ENCODE measurements around the gene KCNH2. TPM values are rescaled to one million over a fixed set of nuclear protein-coding genes. Genes with fewer than 3 reads are reported as not detected.

The KCNH2 gene
- total and polyA plus RNA-seq, 2 experiments from 2014 or later = 2.6 to 14.7 TPM

DNA sequence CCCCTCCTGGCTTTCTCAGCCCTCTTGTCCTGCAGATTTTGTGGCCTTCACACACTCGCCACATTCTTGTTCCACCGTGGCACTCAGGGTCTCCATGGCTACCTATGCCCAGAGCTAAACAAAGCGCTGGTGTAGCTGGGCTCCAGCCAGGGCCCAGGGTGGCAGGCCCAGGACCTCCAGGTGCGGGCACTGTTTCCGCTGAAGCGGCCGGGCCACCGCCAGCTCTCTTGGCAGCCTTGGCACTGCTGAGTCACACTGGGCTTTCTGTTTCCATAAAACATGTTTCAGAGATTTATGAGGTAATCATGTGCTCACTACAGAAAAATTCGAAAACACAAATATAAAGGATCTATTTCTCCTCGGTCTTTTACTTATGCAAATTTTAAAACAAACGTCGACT lies 74.5 kb downstream of the KCNH2 start:
- H3K36me3 Mint-ChIP-seq (ENCODE audit: low read depth) = no peaks in the 10 kb centered on the region; the same call in 2 of the 3 replicates
- no peak overlapping the region for H2AFZ ChIP-seq

More for the DNA sequence above, 74.5 kb downstream of the KCNH2 start:
- Mint-ChIP-seq H3K9me3 (no peaks in the 10 kb centered on the region; the same call in 2 of the 3 replicates), H3K4me1 (peaks cover 21% of the 10 kb centered on the region), H3K27ac (no peak overlapping the region), H3K27me3 (ENCODE audit: insufficient read depth, low read depth, poor library complexity) (peaks cover 38% of the 10 kb centered on the region), H3K4me3 (no peak overlapping the region)
- H3K79me2 ChIP-seq (replicated peaks; ENCODE audit: insufficient read depth) = no peaks in the 10 kb centered on the region
- H3K27me3 ChIP-seq (ENCODE audit: insufficient read depth) = no peaks in the 10 kb centered on the region
- H4K20me1 ChIP-seq (replicated peaks; ENCODE audit: insufficient read depth) = no peaks in the 10 kb centered on the region
- no peak overlapping the region for H3K27ac ChIP-seq (ENCODE audit: low read depth)
- H3K9me2 ChIP-seq (ENCODE audit: insufficient read depth) = no peaks in the 10 kb centered on the region
- TF ChIP-seq EZH2 (IDR thresholded peaks at IDR 0.05; ENCODE audit: low read depth, unreplicated experiment) (no peak), JUNB (IDR thresholded peaks at IDR 0.05; ENCODE audit: unreplicated experiment) (no peak), POLR2AphosphoS5 (IDR thresholded peaks at IDR 0.05; ENCODE audit: low read depth) (no peak), CREB1 (CRISPR knock-in tag; IDR thresholded peaks at IDR 0.05; ENCODE audit: low read depth) (no peak), STAT1 (IDR thresholded peaks at IDR 0.05; ENCODE audit: unreplicated experiment) (no peak), ZNF114 (CRISPR knock-in tag; IDR thresholded peaks at IDR 0.05) (no peak), NANOG (IDR thresholded peaks at IDR 0.05; ENCODE audit: borderline replicate concordance) (no peak), ZNF331 (CRISPR knock-in tag; IDR thresholded peaks at IDR 0.05; ENCODE audit: low read depth) (no peak), EZH2phosphoT487 (IDR thresholded peaks at IDR 0.05; ENCODE audit: unreplicated experiment) (no peak)
- TF ChIP-seq, protein P1, sequence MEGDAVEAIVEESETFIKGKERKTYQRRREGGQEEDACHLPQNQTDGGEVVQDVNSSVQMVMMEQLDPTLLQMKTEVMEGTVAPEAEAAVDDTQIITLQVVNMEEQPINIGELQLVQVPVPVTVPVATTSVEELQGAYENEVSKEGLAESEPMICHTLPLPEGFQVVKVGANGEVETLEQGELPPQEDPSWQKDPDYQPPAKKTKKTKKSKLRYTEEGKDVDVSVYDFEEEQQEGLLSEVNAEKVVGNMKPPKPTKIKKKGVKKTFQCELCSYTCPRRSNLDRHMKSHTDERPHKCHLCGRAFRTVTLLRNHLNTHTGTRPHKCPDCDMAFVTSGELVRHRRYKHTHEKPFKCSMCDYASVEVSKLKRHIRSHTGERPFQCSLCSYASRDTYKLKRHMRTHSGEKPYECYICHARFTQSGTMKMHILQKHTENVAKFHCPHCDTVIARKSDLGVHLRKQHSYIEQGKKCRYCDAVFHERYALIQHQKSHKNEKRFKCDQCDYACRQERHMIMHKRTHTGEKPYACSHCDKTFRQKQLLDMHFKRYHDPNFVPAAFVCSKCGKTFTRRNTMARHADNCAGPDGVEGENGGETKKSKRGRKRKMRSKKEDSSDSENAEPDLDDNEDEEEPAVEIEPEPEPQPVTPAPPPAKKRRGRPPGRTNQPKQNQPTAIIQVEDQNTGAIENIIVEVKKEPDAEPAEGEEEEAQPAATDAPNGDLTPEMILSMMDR (conservative IDR thresholded peaks at IDR 0.05; ENCODE audit: low read depth in 2 of 2) = no peak
- TF ChIP-seq, protein P2, sequence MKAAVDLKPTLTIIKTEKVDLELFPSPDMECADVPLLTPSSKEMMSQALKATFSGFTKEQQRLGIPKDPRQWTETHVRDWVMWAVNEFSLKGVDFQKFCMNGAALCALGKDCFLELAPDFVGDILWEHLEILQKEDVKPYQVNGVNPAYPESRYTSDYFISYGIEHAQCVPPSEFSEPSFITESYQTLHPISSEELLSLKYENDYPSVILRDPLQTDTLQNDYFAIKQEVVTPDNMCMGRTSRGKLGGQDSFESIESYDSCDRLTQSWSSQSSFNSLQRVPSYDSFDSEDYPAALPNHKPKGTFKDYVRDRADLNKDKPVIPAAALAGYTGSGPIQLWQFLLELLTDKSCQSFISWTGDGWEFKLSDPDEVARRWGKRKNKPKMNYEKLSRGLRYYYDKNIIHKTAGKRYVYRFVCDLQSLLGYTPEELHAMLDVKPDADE (IDR thresholded peaks at IDR 0.05) = no peak
- TF ChIP-seq, protein P3, sequence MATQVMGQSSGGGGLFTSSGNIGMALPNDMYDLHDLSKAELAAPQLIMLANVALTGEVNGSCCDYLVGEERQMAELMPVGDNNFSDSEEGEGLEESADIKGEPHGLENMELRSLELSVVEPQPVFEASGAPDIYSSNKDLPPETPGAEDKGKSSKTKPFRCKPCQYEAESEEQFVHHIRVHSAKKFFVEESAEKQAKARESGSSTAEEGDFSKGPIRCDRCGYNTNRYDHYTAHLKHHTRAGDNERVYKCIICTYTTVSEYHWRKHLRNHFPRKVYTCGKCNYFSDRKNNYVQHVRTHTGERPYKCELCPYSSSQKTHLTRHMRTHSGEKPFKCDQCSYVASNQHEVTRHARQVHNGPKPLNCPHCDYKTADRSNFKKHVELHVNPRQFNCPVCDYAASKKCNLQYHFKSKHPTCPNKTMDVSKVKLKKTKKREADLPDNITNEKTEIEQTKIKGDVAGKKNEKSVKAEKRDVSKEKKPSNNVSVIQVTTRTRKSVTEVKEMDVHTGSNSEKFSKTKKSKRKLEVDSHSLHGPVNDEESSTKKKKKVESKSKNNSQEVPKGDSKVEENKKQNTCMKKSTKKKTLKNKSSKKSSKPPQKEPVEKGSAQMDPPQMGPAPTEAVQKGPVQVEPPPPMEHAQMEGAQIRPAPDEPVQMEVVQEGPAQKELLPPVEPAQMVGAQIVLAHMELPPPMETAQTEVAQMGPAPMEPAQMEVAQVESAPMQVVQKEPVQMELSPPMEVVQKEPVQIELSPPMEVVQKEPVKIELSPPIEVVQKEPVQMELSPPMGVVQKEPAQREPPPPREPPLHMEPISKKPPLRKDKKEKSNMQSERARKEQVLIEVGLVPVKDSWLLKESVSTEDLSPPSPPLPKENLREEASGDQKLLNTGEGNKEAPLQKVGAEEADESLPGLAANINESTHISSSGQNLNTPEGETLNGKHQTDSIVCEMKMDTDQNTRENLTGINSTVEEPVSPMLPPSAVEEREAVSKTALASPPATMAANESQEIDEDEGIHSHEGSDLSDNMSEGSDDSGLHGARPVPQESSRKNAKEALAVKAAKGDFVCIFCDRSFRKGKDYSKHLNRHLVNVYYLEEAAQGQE (IDR thresholded peaks at IDR 0.05; ENCODE audit: unreplicated experiment) = no peak
- TF ChIP-seq, protein P4, sequence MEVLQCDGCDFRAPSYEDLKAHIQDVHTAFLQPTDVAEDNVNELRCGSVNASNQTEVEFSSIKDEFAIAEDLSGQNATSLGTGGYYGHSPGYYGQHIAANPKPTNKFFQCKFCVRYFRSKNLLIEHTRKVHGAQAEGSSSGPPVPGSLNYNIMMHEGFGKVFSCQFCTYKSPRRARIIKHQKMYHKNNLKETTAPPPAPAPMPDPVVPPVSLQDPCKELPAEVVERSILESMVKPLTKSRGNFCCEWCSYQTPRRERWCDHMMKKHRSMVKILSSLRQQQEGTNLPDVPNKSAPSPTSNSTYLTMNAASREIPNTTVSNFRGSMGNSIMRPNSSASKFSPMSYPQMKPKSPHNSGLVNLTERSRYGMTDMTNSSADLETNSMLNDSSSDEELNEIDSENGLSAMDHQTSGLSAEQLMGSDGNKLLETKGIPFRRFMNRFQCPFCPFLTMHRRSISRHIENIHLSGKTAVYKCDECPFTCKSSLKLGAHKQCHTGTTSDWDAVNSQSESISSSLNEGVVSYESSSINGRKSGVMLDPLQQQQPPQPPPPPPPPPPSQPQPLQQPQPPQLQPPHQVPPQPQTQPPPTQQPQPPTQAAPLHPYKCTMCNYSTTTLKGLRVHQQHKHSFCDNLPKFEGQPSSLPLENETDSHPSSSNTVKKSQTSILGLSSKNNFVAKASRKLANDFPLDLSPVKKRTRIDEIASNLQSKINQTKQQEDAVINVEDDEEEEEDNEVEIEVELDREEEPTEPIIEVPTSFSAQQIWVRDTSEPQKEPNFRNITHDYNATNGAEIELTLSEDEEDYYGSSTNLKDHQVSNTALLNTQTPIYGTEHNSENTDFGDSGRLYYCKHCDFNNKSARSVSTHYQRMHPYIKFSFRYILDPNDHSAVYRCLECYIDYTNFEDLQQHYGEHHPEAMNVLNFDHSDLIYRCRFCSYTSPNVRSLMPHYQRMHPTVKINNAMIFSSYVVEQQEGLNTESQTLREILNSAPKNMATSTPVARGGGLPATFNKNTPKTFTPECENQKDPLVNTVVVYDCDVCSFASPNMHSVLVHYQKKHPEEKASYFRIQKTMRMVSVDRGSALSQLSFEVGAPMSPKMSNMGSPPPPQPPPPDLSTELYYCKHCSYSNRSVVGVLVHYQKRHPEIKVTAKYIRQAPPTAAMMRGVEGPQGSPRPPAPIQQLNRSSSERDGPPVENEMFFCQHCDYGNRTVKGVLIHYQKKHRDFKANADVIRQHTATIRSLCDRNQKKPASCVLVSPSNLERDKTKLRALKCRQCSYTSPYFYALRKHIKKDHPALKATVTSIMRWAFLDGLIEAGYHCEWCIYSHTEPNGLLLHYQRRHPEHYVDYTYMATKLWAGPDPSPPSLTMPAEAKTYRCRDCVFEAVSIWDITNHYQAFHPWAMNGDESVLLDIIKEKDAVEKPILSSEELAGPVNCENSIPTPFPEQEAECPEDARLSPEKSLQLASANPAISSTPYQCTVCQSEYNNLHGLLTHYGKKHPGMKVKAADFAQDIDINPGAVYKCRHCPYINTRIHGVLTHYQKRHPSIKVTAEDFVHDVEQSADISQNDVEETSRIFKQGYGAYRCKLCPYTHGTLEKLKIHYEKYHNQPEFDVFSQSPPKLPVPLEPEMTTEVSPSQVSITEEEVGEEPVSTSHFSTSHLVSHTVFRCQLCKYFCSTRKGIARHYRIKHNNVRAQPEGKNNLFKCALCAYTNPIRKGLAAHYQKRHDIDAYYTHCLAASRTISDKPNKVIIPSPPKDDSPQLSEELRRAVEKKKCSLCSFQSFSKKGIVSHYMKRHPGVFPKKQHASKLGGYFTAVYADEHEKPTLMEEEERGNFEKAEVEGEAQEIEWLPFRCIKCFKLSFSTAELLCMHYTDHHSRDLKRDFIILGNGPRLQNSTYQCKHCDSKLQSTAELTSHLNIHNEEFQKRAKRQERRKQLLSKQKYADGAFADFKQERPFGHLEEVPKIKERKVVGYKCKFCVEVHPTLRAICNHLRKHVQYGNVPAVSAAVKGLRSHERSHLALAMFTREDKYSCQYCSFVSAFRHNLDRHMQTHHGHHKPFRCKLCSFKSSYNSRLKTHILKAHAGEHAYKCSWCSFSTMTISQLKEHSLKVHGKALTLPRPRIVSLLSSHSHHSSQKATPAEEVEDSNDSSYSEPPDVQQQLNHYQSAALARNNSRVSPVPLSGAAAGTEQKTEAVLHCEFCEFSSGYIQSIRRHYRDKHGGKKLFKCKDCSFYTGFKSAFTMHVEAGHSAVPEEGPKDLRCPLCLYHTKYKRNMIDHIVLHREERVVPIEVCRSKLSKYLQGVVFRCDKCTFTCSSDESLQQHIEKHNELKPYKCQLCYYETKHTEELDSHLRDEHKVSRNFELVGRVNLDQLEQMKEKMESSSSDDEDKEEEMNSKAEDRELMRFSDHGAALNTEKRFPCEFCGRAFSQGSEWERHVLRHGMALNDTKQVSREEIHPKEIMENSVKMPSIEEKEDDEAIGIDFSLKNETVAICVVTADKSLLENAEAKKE (CRISPR knock-in tag; IDR thresholded peaks at IDR 0.05) = no peak
- no peaks in the 10 kb centered on the region for H3F3A ChIP-seq (replicated peaks; ENCODE audit: low read depth)
- H3K4me1 ChIP-seq (ENCODE audit: insufficient read depth) = peaks cover 11% of the 10 kb centered on the region; the same call in 1 of the 2 replicates
- H3K4me2 ChIP-seq = no peak overlapping the region
- no peaks in the 10 kb centered on the region for H3K36me3 ChIP-seq (ENCODE audit: insufficient read depth)
- DNase-seq (ENCODE audit: low spot score) = no peak
- ATAC-seq = no peak
- no peak overlapping the region for H3K4me3 ChIP-seq

Data from GM23338 (cell line).